Tibial nerve (tissue), 4 donors: ENCODE measurements around the gene ADAMTS2. TPM values are rescaled to one million over a fixed set of nuclear protein-coding genes. Genes with fewer than 3 reads are reported as not detected.
"Not testable (repeated sequence)": the region's sequence is repeated elsewhere in the genome, so short reads cannot be mapped to it uniquely, and the experiment has no call there.

Experiments
- DNase-seq, 2 donors: peaks; one replicate each; pipeline ENCODE4 v3.0.0-alpha.2; 2019; ENCODE audit warnings: low spot score in 2 of 2
- H3K27ac ChIP-seq, 4 donors: fragments of 200-600 bp; sonication (generic) in 3 of 4; one replicate each; pipeline ENCODE4 v1.5.1; 2017 to 2019; ENCODE audit warnings: mild to moderate bottlenecking in 1 of 4
- H3K27me3 ChIP-seq, 2 donors: fragments of 200-600 bp; sonication (generic) in 1 of 2; one replicate each; pipeline versions ENCODE4 v1.5.1 to v1.6.0; 2017 to 2019
- H3K36me3 ChIP-seq, 3 donors: fragments of 200-600 bp; sonication (generic); one replicate each; pipeline ENCODE4 v1.5.1; 2018 to 2019
- H3K4me1 ChIP-seq, 4 donors: fragments of 200-600 bp; sonication (generic) in 3 of 4; one replicate each; pipeline ENCODE4 v1.5.1; 2017 to 2019
- H3K4me3 ChIP-seq, 4 donors: fragments of 200-600 bp; sonication (generic) in 3 of 4; one replicate each; pipeline ENCODE4 v1.5.1; 2017 to 2019; ENCODE audit warnings: mild to moderate bottlenecking in 1 of 4, moderate library complexity in 1 of 4
- H3K9me3 ChIP-seq, 4 donors: fragments of 200-600 bp; sonication (generic) in 3 of 4; one replicate each; pipeline ENCODE4 v1.5.1; 2017 to 2019
- CTCF ChIP-seq, 5 experiments: fragments of 200-600 bp in 3 of 5; fragments of 450-650 bp in 2 of 5; sonication (generic) in 3 of 5; IDR thresholded peaks; one replicate each; pipeline ENCODE4 v1.5.1; 2016 to 2019; ENCODE audit warnings: antibody characterized with exemption in 5 of 5, mild to moderate bottlenecking in 3 of 5, moderate library complexity in 2 of 5
- EP300 ChIP-seq, 2 donors: sonication (generic); formaldehyde crosslinking; IDR thresholded peaks; one replicate each; pipeline ENCODE4 v1.6.1; 2017; ENCODE audit warnings: antibody characterized with exemption in 2 of 2, mild to moderate bottlenecking in 1 of 2
- POLR2A ChIP-seq, 2 donors: fragments of 450-650 bp; IDR thresholded peaks; one replicate each; pipeline ENCODE4 v1.6.1; 2017; ENCODE audit warnings: antibody characterized with exemption in 2 of 2, mild to moderate bottlenecking in 2 of 2, moderate library complexity in 2 of 2
- WGBS, 2 donors: methylation state at CpG; one replicate each; pipeline ENCODE4 v1.1.5; 2018; 5-methylcytosine and 5-hydroxymethylcytosine counted together
- total RNA-seq, 4 donors: library from RNA; depleted of rRNA; stranded (reverse); fragments of >200 nt; gene quantifications; one replicate each; pipeline ENCODE4 v1.1.0, GENCODE V29; 2016

Gene ADAMTS2
- total RNA-seq, 4 donors from 2014 or later = 23.2 to 58.8 (median 47.2) TPM

- no peak for DNase-seq
- TF ChIP-seq EP300 (IDR thresholded peaks at IDR 0.05) (no peak), POLR2A (IDR thresholded peaks at IDR 0.05) (no peak), CTCF (IDR thresholded peaks at IDR 0.05) (no peak)
- no peak overlapping the region for H3K27ac ChIP-seq
- 73 to 79% methylated on average over 8 to 9 of the region's 16 CpGs for WGBS, 2 donors
- no peaks in the 10 kb centered on the region for H3K27me3 ChIP-seq
- H3K9me3 ChIP-seq = no peaks in the 10 kb centered on the region
- no peaks in the 10 kb centered on the region for H3K36me3 ChIP-seq
- H3K4me1 ChIP-seq = peaks cover 0 to 16% (median 0%) of the 10 kb centered on the region in 4 donors
- H3K4me3 ChIP-seq = no peak overlapping the region
These were observed 127.0 kb downstream of the ADAMTS2 start for GRCh38 chr5:179217956-179218942.

- 56 to 71% methylated on average over 3 of the region's 3 CpGs for WGBS, 2 donors
- no peak overlapping the region for H3K4me3 ChIP-seq
- no peaks in the 10 kb centered on the region for H3K27me3 ChIP-seq
- H3K9me3 ChIP-seq = no peaks in the 10 kb centered on the region
- DNase-seq = no peak
- H3K36me3 ChIP-seq = no peaks in the 10 kb centered on the region
- TF ChIP-seq EP300 (IDR thresholded peaks at IDR 0.05) (no peak), CTCF (IDR thresholded peaks at IDR 0.05) (no peak), POLR2A (IDR thresholded peaks at IDR 0.05) (no peak)
- H3K4me1 ChIP-seq = peaks cover 0 to 16% (median 0%) of the 10 kb centered on the region in 4 donors
- H3K27ac ChIP-seq = no peak overlapping the region
These were observed 127.9 kb downstream of the ADAMTS2 start for GRCh38 chr5:179217356-179217755.

- H3K9me3 ChIP-seq = not testable (repeated sequence)
- WGBS, 2 donors = 87 to 90% methylated on average over 18 of the region's 18 CpGs
These were observed 128.9 kb downstream of the ADAMTS2 start for GRCh38 chr5:179216381-179216780.

GRCh38 chr5:179215576-179215975 is 129.7 kb downstream of the ADAMTS2 start:
- Histone ChIP-seq H3K27ac (no peak overlapping the region), H3K4me1 (peaks cover 0 to 16% (median 0%) of the 10 kb centered on the region in 4 donors), H3K4me3 (no peak overlapping the region), H3K27me3 (no peaks in the 10 kb centered on the region), H3K9me3 (no peaks in the 10 kb centered on the region), H3K36me3 (no peaks in the 10 kb centered on the region)
- no peak for DNase-seq
- WGBS, 2 donors = 48 to 59% methylated on average over 2 of the region's 2 CpGs
- TF ChIP-seq CTCF (IDR thresholded peaks at IDR 0.05) (no peak), EP300 (IDR thresholded peaks at IDR 0.05) (no peak), POLR2A (IDR thresholded peaks at IDR 0.05) (no peak)

More at GRCh38 chr5:179216381-179216780, 128.9 kb downstream of the ADAMTS2 start:
- H3K4me3 ChIP-seq, DNase-seq, H3K27ac ChIP-seq, H3K36me3 ChIP-seq, H3K27me3 ChIP-seq: not testable (repeated sequence)
- peaks cover 0 to 16% (median 0%) of the 10 kb centered on the region in 4 donors for H3K4me1 ChIP-seq

- Histone ChIP-seq H3K4me3 (no peak overlapping the region), H3K36me3 (no peaks in the 10 kb centered on the region), H3K27me3 (no peaks in the 10 kb centered on the region), H3K27ac (no peak overlapping the region), H3K9me3 (no peaks in the 10 kb centered on the region), H3K4me1 (peaks cover 0 to 18% (median 0%) of the 10 kb centered on the region in 4 donors)
- WGBS, 2 donors = 84 to 96% methylated on average over 7 of the region's 7 CpGs
- no peak for TF ChIP-seq POLR2A (IDR thresholded peaks at IDR 0.05)
- TF ChIP-seq CTCF (IDR thresholded peaks at IDR 0.05) = no peak
- TF ChIP-seq EP300 (IDR thresholded peaks at IDR 0.05) = no peak
- DNase-seq = no peak
These were observed 130.6 kb downstream of the ADAMTS2 start for GRCh38 chr5:179214678-179215077.
